ENCODE measurements around the gene ACHE. TPM values are rescaled to one million over a fixed set of nuclear protein-coding genes. Genes with fewer than 3 reads are reported as not detected.
"Not testable (repeated sequence)": the region's sequence is repeated elsewhere in the genome, so short reads cannot be mapped to it uniquely, and the experiment has no call there.

Gene ACHE
- polyA plus RNA-seq = 10 to 100 TPM in 2 of 4 donors, 1 to 10 TPM in 2; 3.5 to 11.2 (median 7.7) TPM
- long read RNA-seq, donor 1, partial matches to known transcripts = 0 of 3 reads
- long read RNA-seq, donor 1, other reads (novel, unspliced or antisense) = 0 of 3 reads
- long read RNA-seq, donor 2, partial matches to known transcripts = 0 of 1 reads
- long read RNA-seq, donor 2, other reads (novel, unspliced or antisense) = 0 of 1 reads
- long read RNA-seq, donor 3, partial matches to known transcripts = 0 of 1 reads
- long read RNA-seq, donor 3, other reads (novel, unspliced or antisense) = 0 of 1 reads
- long read RNA-seq, donor 4 = 0 reads
- long read RNA-seq, donor 5 = 0 reads
- long read RNA-seq, donor 6, partial matches to known transcripts = 0 of 2 reads
- long read RNA-seq, donor 6, other reads (novel, unspliced or antisense) = 0 of 2 reads
- long read RNA-seq, donor 7 = 0 reads
- long read RNA-seq, donor 8 = 0 reads
- long read RNA-seq, donor 9, partial matches to known transcripts = 0 of 1 reads
- long read RNA-seq, donor 9, other reads (novel, unspliced or antisense) = 0 of 1 reads
- long read RNA-seq, donor 10, partial matches to known transcripts = 0 of 3 reads
- long read RNA-seq, donor 10, other reads (novel, unspliced or antisense) = 0 of 3 reads

DNA sequence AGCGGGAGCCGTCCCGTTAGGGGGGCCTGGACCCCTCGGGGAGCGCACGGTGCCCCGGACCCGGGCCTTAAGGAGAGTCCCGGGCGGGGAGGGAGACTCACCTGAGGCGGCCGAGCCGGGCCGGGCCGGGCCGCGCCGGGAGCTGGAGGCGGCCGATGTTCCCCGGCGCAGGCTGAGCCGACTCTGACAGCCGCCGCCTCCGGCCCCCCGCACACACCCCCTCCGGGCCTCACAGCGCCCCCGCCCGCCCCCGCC lies at the start of gene ACHE:
Gene ACHE (minus strand): TSS at position 188 of the 255 bp plus-strand sequence. CDS start 1,656 bp downstream, outside the sequence.
- Histone ChIP-seq H3K36me3 (ENCODE audit: control insufficient read depth in 3 of 3, insufficient read depth in 2 of 3, low read depth in 1 of 3, low read length in 3 of 3) (peaks cover 0 to 9% (median 0%) of the 10 kb centered on the region in 3 donors), H3K27me3 (ENCODE audit: control insufficient read depth in 3 of 3, insufficient read depth in 3 of 3, low read length in 3 of 3) (peaks cover 0 to 31% (median 3%) of the 10 kb centered on the region in 3 donors), H3K27ac (ENCODE audit: low read depth in 1 of 3, low read length in 2 of 3) (peak within 1 kb of the TSS; percentile 3 to 91 (median 72)), H3K4me3 (ENCODE audit: low read depth in 1 of 3, low read length in 3 of 3) (peak within 1 kb of the TSS in 2 of 3 donors; percentile 54 to 63), H3K4me1 (ENCODE audit: control insufficient read depth in 3 of 3, insufficient read depth in 2 of 3, low read depth in 1 of 3, low read length in 2 of 3) (peaks cover 0 to 40% (median 2%) of the 10 kb centered on the region in 3 donors), H3K9me3 (ENCODE audit: control insufficient read depth in 2 of 2, insufficient read depth in 1 of 2, low read depth in 1 of 2, low read length in 1 of 2) (peaks cover 0 to 3% of the 10 kb centered on the region in 2 donors)
- DNase-seq (peak in 1 of 2 donors; percentile 61), FAIRE-seq (no peak)
- 0% methylated on average over 7 to 32 of the region's 32 CpGs; no CpG with 5 or more reads in 1 of the 3 donors for WGBS, 3 donors

- 80 to 91% (median 87%) methylated on average over 4 of the region's 4 CpGs for WGBS, 3 donors
- H3K9me3 ChIP-seq (ENCODE audit: control insufficient read depth in 2 of 2, insufficient read depth in 1 of 2, low read depth in 1 of 2, low read length in 1 of 2) = peaks cover 0 to 17% of the 10 kb centered on the region in 2 donors
- no peak for FAIRE-seq
These were observed 48.5 kb upstream of the ACHE start for GRCh38 chr7:100944138-100944537.

DNA sequence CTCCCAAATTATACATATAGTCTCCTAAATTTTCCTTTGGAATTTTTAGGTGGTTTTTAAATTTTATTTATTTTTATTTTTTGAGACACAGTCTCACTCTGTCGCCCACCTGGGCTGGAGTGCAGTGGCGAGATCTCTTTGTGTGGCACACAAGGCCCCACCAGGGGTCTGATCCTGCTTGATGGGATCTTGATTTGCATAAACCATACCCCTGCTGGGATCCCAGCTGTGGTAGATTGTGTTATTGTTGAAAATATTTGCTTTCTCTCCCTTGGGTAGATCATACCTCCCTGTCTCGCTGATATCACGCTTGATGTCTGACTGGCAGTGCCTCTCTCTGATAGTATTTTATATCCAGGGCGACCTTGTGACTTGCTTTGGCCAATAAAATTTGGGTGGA lies 48.0 kb upstream of the ACHE start:
- FAIRE-seq (no peak), DNase-seq (no peak)
- peaks cover 0 to 19% of the 10 kb centered on the region in 2 donors for H3K9me3 ChIP-seq (ENCODE audit: control insufficient read depth in 2 of 2, insufficient read depth in 1 of 2, low read depth in 1 of 2, low read length in 1 of 2)
- H3K27me3 ChIP-seq (ENCODE audit: control insufficient read depth in 3 of 3, insufficient read depth in 3 of 3, low read length in 3 of 3) = peaks cover 0 to 2% (median 0%) of the 10 kb centered on the region in 3 donors
- 82 to 88% (median 88%) methylated on average over 5 of the region's 5 CpGs for WGBS, 3 donors
- no peaks in the 10 kb centered on the region for H3K36me3 ChIP-seq (ENCODE audit: control insufficient read depth in 3 of 3, insufficient read depth in 2 of 3, low read depth in 1 of 3, low read length in 3 of 3)
- peaks cover 0 to 11% (median 1%) of the 10 kb centered on the region in 3 donors for H3K4me1 ChIP-seq (ENCODE audit: control insufficient read depth in 3 of 3, insufficient read depth in 2 of 3, low read depth in 1 of 3, low read length in 2 of 3)
- H3K27ac ChIP-seq (ENCODE audit: low read depth in 1 of 3, low read length in 2 of 3) = no peak overlapping the region
- no peak overlapping the region for H3K4me3 ChIP-seq (ENCODE audit: low read depth in 1 of 3, low read length in 3 of 3)

More at GRCh38 chr7:100944138-100944537, 48.5 kb upstream of the ACHE start:
- H3K27me3 ChIP-seq (ENCODE audit: control insufficient read depth in 3 of 3, insufficient read depth in 3 of 3, low read length in 3 of 3) = peaks cover 0 to 2% (median 2%) of the 10 kb centered on the region in 3 donors
- no peak overlapping the region for H3K4me3 ChIP-seq (ENCODE audit: low read depth in 1 of 3, low read length in 3 of 3)
- no peak for DNase-seq
- H3K4me1 ChIP-seq (ENCODE audit: control insufficient read depth in 3 of 3, insufficient read depth in 2 of 3, low read depth in 1 of 3, low read length in 2 of 3) = peaks cover 0 to 15% (median 1%) of the 10 kb centered on the region in 3 donors
- H3K36me3 ChIP-seq (ENCODE audit: control insufficient read depth in 3 of 3, insufficient read depth in 2 of 3, low read depth in 1 of 3, low read length in 3 of 3) = no peaks in the 10 kb centered on the region
- H3K27ac ChIP-seq (ENCODE audit: low read depth in 1 of 3, low read length in 2 of 3) = no peak overlapping the region

DNA sequence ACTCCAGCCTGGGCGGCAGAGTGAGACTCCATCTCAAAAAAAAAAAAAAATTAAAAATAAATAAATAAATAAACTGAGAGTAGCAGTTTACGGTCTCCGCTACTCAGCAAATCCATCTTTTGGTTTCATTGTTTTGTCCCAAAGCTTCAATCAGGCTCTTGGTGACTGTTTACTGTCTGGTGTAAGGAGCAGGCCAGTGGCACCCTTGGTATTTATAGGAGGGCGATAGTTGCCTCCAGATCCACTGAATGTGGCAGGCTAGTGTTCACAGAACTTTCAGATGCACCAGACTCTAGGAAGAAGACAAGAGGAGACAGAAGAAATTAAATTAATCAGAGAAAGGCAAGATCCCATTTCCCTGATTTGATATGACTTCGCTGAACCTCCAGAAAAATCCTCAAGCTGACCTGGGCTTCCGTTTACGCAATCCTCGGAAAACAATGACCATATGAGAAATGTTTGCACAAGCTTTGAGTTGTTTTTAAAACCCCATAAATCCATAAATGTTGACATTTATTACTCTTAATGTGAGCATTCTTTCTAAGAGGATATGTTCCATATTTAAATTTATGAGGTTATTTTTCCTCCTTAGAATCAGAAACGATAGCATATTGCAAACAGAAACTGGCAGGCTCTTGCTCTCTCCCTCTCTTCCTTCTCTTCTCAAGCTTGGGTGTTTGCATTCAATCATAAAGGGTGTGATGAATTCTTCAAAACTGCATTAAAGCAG lies 46.5 kb upstream of the ACHE start:
- Histone ChIP-seq H3K4me1 (ENCODE audit: control insufficient read depth in 3 of 3, insufficient read depth in 2 of 3, low read depth in 1 of 3, low read length in 2 of 3) (peaks cover 0 to 11% (median 1%) of the 10 kb centered on the region in 3 donors), H3K4me3 (ENCODE audit: low read depth in 1 of 3, low read length in 3 of 3) (no peak overlapping the region), H3K36me3 (ENCODE audit: control insufficient read depth in 3 of 3, insufficient read depth in 2 of 3, low read depth in 1 of 3, low read length in 3 of 3) (no peaks in the 10 kb centered on the region), H3K9me3 (ENCODE audit: control insufficient read depth in 2 of 2, insufficient read depth in 1 of 2, low read depth in 1 of 2, low read length in 1 of 2) (peaks cover 0 to 19% of the 10 kb centered on the region in 2 donors), H3K27ac (ENCODE audit: low read depth in 1 of 3, low read length in 2 of 3) (peak overlapping the region; percentile 21 to 78 (median 57)), H3K27me3 (ENCODE audit: control insufficient read depth in 3 of 3, insufficient read depth in 3 of 3, low read length in 3 of 3) (peaks cover 0 to 2% (median 0%) of the 10 kb centered on the region in 3 donors)
- FAIRE-seq = no peak
- DNase-seq = peak; percentile 87 to 91
- 27 to 47% (median 34%) methylated on average over 9 of the region's 9 CpGs for WGBS, 3 donors

DNA sequence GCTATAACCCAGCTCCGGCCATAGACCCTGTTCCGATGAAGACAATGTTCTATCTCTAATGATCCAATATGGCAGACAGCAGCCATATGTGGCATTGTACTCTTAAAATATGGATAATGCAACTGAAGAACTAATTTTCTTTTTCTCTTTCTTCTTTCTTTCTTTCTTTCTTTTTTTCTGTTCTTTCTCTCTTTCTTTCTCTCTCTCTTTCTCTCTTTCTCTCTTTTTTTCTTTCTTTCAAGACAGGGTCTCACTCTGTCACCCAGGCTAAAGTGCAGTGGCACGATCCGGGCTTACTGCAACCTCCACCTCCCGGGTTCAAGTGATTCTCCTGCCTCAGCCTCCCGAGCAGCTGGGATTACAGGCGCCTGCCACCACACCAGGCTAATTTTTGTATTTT lies 40.5 kb upstream of the ACHE start:
- H3K36me3 ChIP-seq (ENCODE audit: control insufficient read depth in 3 of 3, insufficient read depth in 2 of 3, low read depth in 1 of 3, low read length in 3 of 3); H3K27ac ChIP-seq (ENCODE audit: low read depth in 1 of 3, low read length in 2 of 3); DNase-seq; H3K27me3 ChIP-seq (ENCODE audit: control insufficient read depth in 3 of 3, insufficient read depth in 3 of 3, low read length in 3 of 3); H3K4me3 ChIP-seq (ENCODE audit: low read depth in 1 of 3, low read length in 3 of 3); FAIRE-seq; H3K4me1 ChIP-seq (ENCODE audit: control insufficient read depth in 3 of 3, insufficient read depth in 2 of 3, low read depth in 1 of 3, low read length in 2 of 3): not testable (repeated sequence)
- peaks cover 0 to 27% of the 10 kb centered on the region in 2 donors for H3K9me3 ChIP-seq (ENCODE audit: control insufficient read depth in 2 of 2, insufficient read depth in 1 of 2, low read depth in 1 of 2, low read length in 1 of 2)
- WGBS, 3 donors = 88 to 94% (median 92%) methylated on average over 7 of the region's 7 CpGs

DNA sequence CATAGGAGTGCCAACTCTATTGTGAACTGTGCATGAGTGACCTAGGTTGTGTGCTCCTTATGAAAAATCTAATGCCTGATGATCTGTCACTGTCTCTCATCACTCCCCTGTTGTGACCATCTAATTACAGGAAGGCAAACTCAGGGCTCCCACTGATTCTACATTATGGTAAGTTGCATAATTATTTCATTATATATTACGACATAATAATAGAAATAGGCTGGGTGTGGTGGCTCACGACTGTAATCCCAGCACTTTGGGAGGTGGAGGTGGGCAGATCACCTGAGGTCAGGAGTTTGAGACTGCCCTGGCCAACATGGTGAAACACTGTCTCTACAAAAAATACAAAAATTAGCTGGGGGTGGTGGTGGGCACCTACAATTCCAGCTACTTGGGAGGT lies 39.7 kb upstream of the ACHE start:
- H3K27me3 ChIP-seq (ENCODE audit: control insufficient read depth in 3 of 3, insufficient read depth in 3 of 3, low read length in 3 of 3); H3K36me3 ChIP-seq (ENCODE audit: control insufficient read depth in 3 of 3, insufficient read depth in 2 of 3, low read depth in 1 of 3, low read length in 3 of 3); H3K4me3 ChIP-seq (ENCODE audit: low read depth in 1 of 3, low read length in 3 of 3); H3K4me1 ChIP-seq (ENCODE audit: control insufficient read depth in 3 of 3, insufficient read depth in 2 of 3, low read depth in 1 of 3, low read length in 2 of 3); FAIRE-seq; DNase-seq; H3K27ac ChIP-seq (ENCODE audit: low read depth in 1 of 3, low read length in 2 of 3): not testable (repeated sequence)
- H3K9me3 ChIP-seq (ENCODE audit: control insufficient read depth in 2 of 2, insufficient read depth in 1 of 2, low read depth in 1 of 2, low read length in 1 of 2) = peaks cover 0 to 22% of the 10 kb centered on the region in 2 donors
- WGBS, 3 donors = 39 to 69% (median 56%) methylated on average over 2 of the region's 2 CpGs

DNA sequence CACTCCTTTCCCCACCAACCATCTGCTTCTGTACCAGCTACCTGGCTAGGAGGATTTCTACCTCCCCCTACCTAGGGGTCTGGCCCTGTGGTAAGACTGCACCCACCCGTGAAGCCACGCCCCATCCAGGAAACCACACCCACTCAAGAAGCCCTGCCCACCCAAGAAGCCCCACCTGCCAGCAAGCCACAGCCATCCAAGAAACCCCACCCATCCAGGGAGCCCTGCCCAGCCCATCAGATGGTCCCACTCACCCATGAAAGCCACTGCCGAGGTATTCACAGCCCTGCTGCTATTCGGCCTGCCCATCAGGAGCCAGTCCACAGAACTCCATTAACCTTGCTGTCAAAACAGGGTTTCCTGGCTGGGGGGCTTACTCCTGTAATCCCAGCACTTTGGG lies 38.0 kb upstream of the ACHE start:
- Histone ChIP-seq H3K36me3 (ENCODE audit: control insufficient read depth in 3 of 3, insufficient read depth in 2 of 3, low read depth in 1 of 3, low read length in 3 of 3) (no peaks in the 10 kb centered on the region), H3K27ac (ENCODE audit: low read depth in 1 of 3, low read length in 2 of 3) (no peak overlapping the region), H3K9me3 (ENCODE audit: control insufficient read depth in 2 of 2, insufficient read depth in 1 of 2, low read depth in 1 of 2, low read length in 1 of 2) (peaks cover 0 to 13% of the 10 kb centered on the region in 2 donors), H3K4me1 (ENCODE audit: control insufficient read depth in 3 of 3, insufficient read depth in 2 of 3, low read depth in 1 of 3, low read length in 2 of 3) (no peaks in the 10 kb centered on the region), H3K27me3 (ENCODE audit: control insufficient read depth in 3 of 3, insufficient read depth in 3 of 3, low read length in 3 of 3) (no peaks in the 10 kb centered on the region), H3K4me3 (ENCODE audit: low read depth in 1 of 3, low read length in 3 of 3) (no peak overlapping the region)
- DNase-seq (no peak), FAIRE-seq (no peak)
- 48 to 63% (median 54%) methylated on average over 4 of the region's 4 CpGs for WGBS, 3 donors

GRCh38 chr7:100929808-100930174 lies 34.1 kb upstream of the ACHE start:
- Histone ChIP-seq H3K4me1 (ENCODE audit: control insufficient read depth in 3 of 3, insufficient read depth in 2 of 3, low read depth in 1 of 3, low read length in 2 of 3) (no peaks in the 10 kb centered on the region), H3K4me3 (ENCODE audit: low read depth in 1 of 3, low read length in 3 of 3) (no peak overlapping the region), H3K27ac (ENCODE audit: low read depth in 1 of 3, low read length in 2 of 3) (no peak overlapping the region), H3K9me3 (ENCODE audit: control insufficient read depth in 2 of 2, insufficient read depth in 1 of 2, low read depth in 1 of 2, low read length in 1 of 2) (peaks cover 0 to 11% of the 10 kb centered on the region in 2 donors), H3K27me3 (ENCODE audit: control insufficient read depth in 3 of 3, insufficient read depth in 3 of 3, low read length in 3 of 3) (no peaks in the 10 kb centered on the region), H3K36me3 (ENCODE audit: control insufficient read depth in 3 of 3, insufficient read depth in 2 of 3, low read depth in 1 of 3, low read length in 3 of 3) (no peaks in the 10 kb centered on the region)
- FAIRE-seq (no peak), DNase-seq (no peak)
- WGBS, 3 donors = 77 to 93% (median 92%) methylated on average over 1 of the region's 1 CpG

Data from small intestine (tissue), 16 donors.